Activated T-helper 1 cell treated with anti-CD3 and anti-CD28 coated beads, Interleukin-12 subunit alpha, Interleukin-12 subunit beta, Interleukin-2, Interleukin-4 antibody, amounts not matched to agents 30 ng/mL and 10 ng/mL and 1 ng/mL, durations not matched to agents 14 hours and 24 hours and 36 hours (primary cell): Measurements from ENCODE around the gene TNS2. TPM values are rescaled to one million over a fixed set of nuclear protein-coding genes. Genes with fewer than 3 reads are reported as not detected.
"Not testable (repeated sequence)": the region's sequence is repeated elsewhere in the genome, so short reads cannot be mapped to it uniquely, and the experiment has no call there.

Experiments used
- DNase-seq: peaks from one replicate; pipeline ENCODE4 v3.0.0; 2021; ENCODE audit warnings: low spot score
- H3K27ac Mint-ChIP-seq: one replicate; pipeline ENCODE4 v1.8.0; 2021; ENCODE audit warnings: mild to moderate bottlenecking, mixed read lengths
- H3K27me3 Mint-ChIP-seq: one replicate; pipeline ENCODE4 v1.8.0; 2022; ENCODE audit warnings: mild to moderate bottlenecking, moderate library complexity, mixed read lengths; ENCODE audit not compliant: insufficient read depth
- H3K36me3 Mint-ChIP-seq: one replicate; pipeline ENCODE4 v1.8.0; 2021; ENCODE audit warnings: low read depth, mixed read lengths
- H3K4me1 Mint-ChIP-seq: one replicate; pipeline ENCODE4 v1.8.0; 2021; ENCODE audit warnings: low read depth, mixed read lengths
- H3K4me3 Mint-ChIP-seq: one replicate; pipeline ENCODE4 v1.8.0; 2021; ENCODE audit warnings: mild to moderate bottlenecking, moderate library complexity, mixed read lengths
- H3K9me3 Mint-ChIP-seq: one replicate; pipeline ENCODE4 v1.8.0; 2021; ENCODE audit warnings: mixed read lengths
- intact Hi-C: fragments of 100-400 bp; cut with micrococcal nuclease; formaldehyde crosslinking; loops from one replicate; pipeline ENCODE4 v1.15.1; 2024
- total RNA-seq: library from RNA; stranded (reverse); gene quantifications from 2 replicates; pipeline ENCODE4 v1.2.3, GENCODE V29; 2022

The TNS2 gene
- total RNA-seq, 1 donor from 2014 or later: 2.7 TPM

- DNase-seq: no peak
- no peaks in the 10 kb centered on the region for H3K27me3 Mint-ChIP-seq
- intact Hi-C loops: no loop called here
- peak overlapping the region; percentile 1 for H3K27ac Mint-ChIP-seq
- H3K4me3 Mint-ChIP-seq: no peak overlapping the region
- peaks cover 44% of the 10 kb centered on the region for H3K36me3 Mint-ChIP-seq
- peaks cover 36% of the 10 kb centered on the region for H3K4me1 Mint-ChIP-seq
- H3K9me3 Mint-ChIP-seq: no peaks in the 10 kb centered on the region
These were observed 35.2 kb upstream of the TNS2 start for GRCh38 chr12:53014709-53015108.

- Mint-ChIP-seq H3K36me3 (peaks cover 38% of the 10 kb centered on the region), H3K9me3 (no peaks in the 10 kb centered on the region), H3K27ac (no peak overlapping the region), H3K4me3 (no peak overlapping the region), H3K27me3 (no peaks in the 10 kb centered on the region), H3K4me1 (peaks cover 8% of the 10 kb centered on the region)
- DNase-seq: no peak
- intact Hi-C loops: no loop called here
These were observed 24.6 kb upstream of the TNS2 start for GRCh38 chr12:53025250-53025649.

GRCh38 chr12:53027014-53027413 is 22.9 kb upstream of the TNS2 start:
- H3K36me3 Mint-ChIP-seq: peaks cover 40% of the 10 kb centered on the region
- not testable (repeated sequence) for H3K27ac Mint-ChIP-seq

GRCh38 chr12:53031616-53032015 is 18.2 kb upstream of the TNS2 start:
- H3K36me3 Mint-ChIP-seq: peaks cover 43% of the 10 kb centered on the region
- intact Hi-C loops: no loop called here

More at GRCh38 chr12:53027014-53027413, 22.9 kb upstream of the TNS2 start:
- H3K27me3 Mint-ChIP-seq, H3K4me3 Mint-ChIP-seq, DNase-seq, H3K9me3 Mint-ChIP-seq, H3K4me1 Mint-ChIP-seq: not testable (repeated sequence)
- intact Hi-C loops: loop anchor here (2.0 kb wide), 1 partner anchor 16 kb away; no protein-coding TSS in a partner anchor

GRCh38 chr12:53033832-53034231 is 16.0 kb upstream of the TNS2 start:
- H3K27me3 Mint-ChIP-seq, H3K9me3 Mint-ChIP-seq, H3K4me3 Mint-ChIP-seq, H3K27ac Mint-ChIP-seq, DNase-seq: not testable (repeated sequence)
- peaks cover 25% of the 10 kb centered on the region for H3K4me1 Mint-ChIP-seq
- intact Hi-C loops: loop anchor here (2.0 kb wide), 1 partner anchor 13 kb away; no protein-coding TSS in a partner anchor
- H3K36me3 Mint-ChIP-seq: peaks cover 51% of the 10 kb centered on the region

More at GRCh38 chr12:53031616-53032015, 18.2 kb upstream of the TNS2 start:
- H3K4me3 Mint-ChIP-seq: no peak overlapping the region
- no peaks in the 10 kb centered on the region for H3K27me3 Mint-ChIP-seq
- no peak for DNase-seq
- H3K9me3 Mint-ChIP-seq: no peaks in the 10 kb centered on the region
- H3K27ac Mint-ChIP-seq: no peak overlapping the region
- H3K4me1 Mint-ChIP-seq: peaks cover 13% of the 10 kb centered on the region

- Mint-ChIP-seq H3K27ac (peak overlapping the region; percentile 56), H3K9me3 (no peaks in the 10 kb centered on the region), H3K27me3 (no peaks in the 10 kb centered on the region), H3K36me3 (peaks cover 56% of the 10 kb centered on the region), H3K4me3 (no peak overlapping the region), H3K4me1 (peaks cover 30% of the 10 kb centered on the region)
- DNase-seq: no peak
- intact Hi-C loops: loop anchor here (2.0 kb wide), 1 partner anchor 14 kb away; no protein-coding TSS in a partner anchor
These were observed 15.4 kb upstream of the TNS2 start for GRCh38 chr12:53034459-53034858.

GRCh38 chr12:53036802-53037201 is 13.1 kb upstream of the TNS2 start:
- peaks cover 30% of the 10 kb centered on the region for H3K4me1 Mint-ChIP-seq
- H3K9me3 Mint-ChIP-seq: no peaks in the 10 kb centered on the region
- intact Hi-C loops: no loop called here
- no peak for DNase-seq
- peaks cover 52% of the 10 kb centered on the region for H3K36me3 Mint-ChIP-seq
- no peaks in the 10 kb centered on the region for H3K27me3 Mint-ChIP-seq
- H3K27ac Mint-ChIP-seq: no peak overlapping the region
- H3K4me3 Mint-ChIP-seq: no peak overlapping the region

- no peak for DNase-seq
- no peaks in the 10 kb centered on the region for H3K9me3 Mint-ChIP-seq
- no peaks in the 10 kb centered on the region for H3K27me3 Mint-ChIP-seq
- peaks cover 51% of the 10 kb centered on the region for H3K36me3 Mint-ChIP-seq
- H3K4me3 Mint-ChIP-seq: no peak overlapping the region
- H3K4me1 Mint-ChIP-seq: peaks cover 24% of the 10 kb centered on the region
- H3K27ac Mint-ChIP-seq: peak overlapping the region; percentile 12
- intact Hi-C loops: loop anchor here (10.0 kb wide), 1 partner anchor 415 kb away; the partner anchor contains the start of gene PCBP2
These were observed 10.0 kb upstream of the TNS2 start for GRCh38 chr12:53039851-53040250.

GRCh38 chr12:53042607-53043454 is 7.0 kb upstream of the TNS2 start:
- H3K27ac Mint-ChIP-seq: peak overlapping the region; percentile 57
- H3K4me3 Mint-ChIP-seq: no peak overlapping the region
- H3K4me1 Mint-ChIP-seq: peaks cover 34% of the 10 kb centered on the region
- intact Hi-C loops: loop anchor here (10.0 kb wide), 1 partner anchor 412 kb away; the partner anchor contains the start of gene PCBP2
- no peaks in the 10 kb centered on the region for H3K9me3 Mint-ChIP-seq
- peaks cover 9% of the 10 kb centered on the region for H3K27me3 Mint-ChIP-seq
- no peak for DNase-seq
- H3K36me3 Mint-ChIP-seq: peaks cover 37% of the 10 kb centered on the region

GRCh38 chr12:53044052-53044581 is 5.7 kb upstream of the TNS2 start:
- Mint-ChIP-seq H3K4me3 (no peak overlapping the region), H3K9me3 (no peaks in the 10 kb centered on the region), H3K36me3 (peaks cover 27% of the 10 kb centered on the region), H3K4me1 (peaks cover 27% of the 10 kb centered on the region), H3K27ac (no peak overlapping the region), H3K27me3 (peaks cover 9% of the 10 kb centered on the region)
- intact Hi-C loops: loop anchor here (10.0 kb wide), 1 partner anchor 411 kb away; the partner anchor contains the start of gene PCBP2
- DNase-seq: no peak

GRCh38 chr12:53044896-53045695 is 4.8 kb upstream of the TNS2 start:
- Mint-ChIP-seq H3K4me3 (peak overlapping the region; percentile 45), H3K36me3 (peaks cover 21% of the 10 kb centered on the region), H3K27me3 (peaks cover 9% of the 10 kb centered on the region)

GRCh38 chr12:53045696-53046045 is 4.2 kb upstream of the TNS2 start:
- intact Hi-C loops: loop anchor here (1.0 to 10.0 kb wide), 2 partner anchors 9 to 409 kb away; partner anchors contain the start of gene PCBP2
- Mint-ChIP-seq H3K9me3 (no peaks in the 10 kb centered on the region), H3K36me3 (peaks cover 20% of the 10 kb centered on the region), H3K27me3 (peaks cover 9% of the 10 kb centered on the region), H3K4me3 (peak overlapping the region; percentile 93), H3K27ac (peak overlapping the region; percentile 86), H3K4me1 (peaks cover 29% of the 10 kb centered on the region)
- DNase-seq: no peak

More at GRCh38 chr12:53044896-53045695, 4.8 kb upstream of the TNS2 start:
- intact Hi-C loops: loop anchor here (10.0 kb wide), 1 partner anchor 410 kb away; the partner anchor contains the start of gene PCBP2
- no peak overlapping the region for H3K27ac Mint-ChIP-seq
- H3K9me3 Mint-ChIP-seq: no peaks in the 10 kb centered on the region
- no peak for DNase-seq
- peaks cover 29% of the 10 kb centered on the region for H3K4me1 Mint-ChIP-seq
